GM23338 (cell line): ENCODE measurements around the gene MTRF1. TPM values are rescaled to one million over a fixed set of nuclear protein-coding genes. Genes with fewer than 3 reads are reported as not detected.

Experiments
- ATAC-seq: fragments of 200-7000 bp; cut with Tn5 transposase; 3 replicates; pipeline ENCODE4 v1.9.1; 2020
- DNase-seq: peaks from one replicate; pipeline ENCODE4 v3.0.0-alpha.2; 2015; ENCODE audit warnings: low spot score
- H2AFZ ChIP-seq: fragments of 200-600 bp; sonication (generic); 2 replicates; pipeline ENCODE4 v1.8.0; 2016; ENCODE audit warnings: antibody characterized with exemption, mild to moderate bottlenecking, moderate library complexity
- H3F3A ChIP-seq: fragments of 200-600 bp; sonication (generic); replicated peaks from 2 replicates; pipeline ENCODE4 v1.8.0; 2017; ENCODE audit warnings: antibody characterized with exemption, mixed run types, low read depth
- H3K27ac ChIP-seq: fragments of 200-600 bp; sonication (generic); 2 replicates; pipeline ENCODE4 v1.6.1; 2016; ENCODE audit warnings: low read depth
- H3K27me3 ChIP-seq: fragments of 200-600 bp; sonication (generic); 2 replicates; pipeline ENCODE4 v1.8.0; 2016; ENCODE audit warnings: mild to moderate bottlenecking, mixed run types, moderate library complexity; ENCODE audit not compliant: insufficient read depth
- H3K36me3 ChIP-seq: fragments of 200-600 bp; sonication (generic); 2 replicates; pipeline ENCODE4 v1.8.0; 2016; ENCODE audit warnings: mild to moderate bottlenecking; ENCODE audit not compliant: insufficient read depth
- H3K4me1 ChIP-seq: fragments of 200-600 bp; sonication (generic); 2 replicates; pipeline ENCODE4 v1.8.0; 2016; ENCODE audit warnings: mild to moderate bottlenecking, moderate library complexity; ENCODE audit not compliant: insufficient read depth
- H3K4me2 ChIP-seq: fragments of 200-600 bp; sonication (generic); 2 replicates; pipeline ENCODE4 v1.7.1; 2017; ENCODE audit warnings: mixed run types
- H3K4me3 ChIP-seq: fragments of 200-600 bp; sonication (generic); 2 replicates; pipeline ENCODE4 v1.6.1; 2016; ENCODE audit warnings: mixed run types
- H3K79me2 ChIP-seq: fragments of 200-600 bp; sonication (generic); replicated peaks from 2 replicates; pipeline ENCODE4 v1.8.0; 2017; ENCODE audit warnings: mild to moderate bottlenecking; ENCODE audit not compliant: insufficient read depth
- H3K9me2 ChIP-seq: fragments of 200-600 bp; sonication (generic); 2 replicates; pipeline ENCODE4 v1.8.0; 2017; ENCODE audit not compliant: insufficient read depth
- H4K20me1 ChIP-seq: fragments of 200-600 bp; sonication (generic); replicated peaks from 2 replicates; pipeline ENCODE4 v1.8.0; 2017; ENCODE audit warnings: mild to moderate bottlenecking; ENCODE audit not compliant: insufficient read depth
- H3K27ac Mint-ChIP-seq: 2 replicates; pipeline ENCODE4 v1.8.0; 2020; ENCODE audit warnings: inconsistent platforms, mild to moderate bottlenecking, moderate library complexity, mixed read lengths
- H3K27me3 Mint-ChIP-seq: 3 replicates; pipeline ENCODE4 v1.8.0; 2022; ENCODE audit warnings: low read depth, mild to moderate bottlenecking, moderate library complexity, mixed read lengths, inconsistent platforms; ENCODE audit not compliant: insufficient read depth, poor library complexity
- H3K36me3 Mint-ChIP-seq: 3 replicates; pipeline ENCODE4 v1.8.0; 2021; ENCODE audit warnings: low read depth, mild to moderate bottlenecking, inconsistent platforms, moderate library complexity, mixed read lengths
- H3K4me1 Mint-ChIP-seq: 3 replicates; pipeline ENCODE4 v1.8.0; 2020; ENCODE audit warnings: mild to moderate bottlenecking, inconsistent platforms, mixed read lengths
- H3K4me3 Mint-ChIP-seq: 3 replicates; pipeline ENCODE4 v1.8.0; 2021; ENCODE audit warnings: moderate library complexity, mild to moderate bottlenecking, inconsistent platforms, mixed read lengths
- H3K9me3 Mint-ChIP-seq: 3 replicates; pipeline ENCODE4 v1.8.0; 2020; ENCODE audit warnings: moderate library complexity, mild to moderate bottlenecking, inconsistent platforms, mixed read lengths
- CREB1 ChIP-seq: fragments of 250-450 bp; sonication (Bioruptor Pico); IDR thresholded peaks from 2 replicates; pipeline ENCODE4 v1.5.0; 2020; ENCODE audit warnings: low read depth, mild to moderate bottlenecking, moderate library complexity
- CTCF ChIP-seq, 2 experiments: fragments of 200-600 bp in 1 of 2; sonication (generic) in 1 of 2; conservative IDR thresholded peaks; 2 replicates each; pipeline versions ENCODE4 v1.5.1 to v1.6.1; 2016 to 2017; ENCODE audit warnings: antibody characterized with exemption in 2 of 2, low read depth in 2 of 2, mild to moderate bottlenecking in 2 of 2, moderate library complexity in 1 of 2
- EZH2 ChIP-seq: fragments of 200-600 bp; sonication (generic); IDR thresholded peaks from one replicate; pipeline ENCODE4 v1.8.0; 2017; ENCODE audit warnings: antibody characterized with exemption, mild to moderate bottlenecking, low read depth; ENCODE audit not compliant: unreplicated experiment
- EZH2phosphoT487 ChIP-seq: fragments of 200-600 bp; sonication (generic); IDR thresholded peaks from one replicate; pipeline ENCODE4 v1.8.1; 2018; ENCODE audit warnings: antibody characterized with exemption; ENCODE audit not compliant: unreplicated experiment
- JUNB ChIP-seq: IDR thresholded peaks from one replicate; pipeline ENCODE4 v1.6.1; 2016; ENCODE audit warnings: antibody characterized with exemption; ENCODE audit not compliant: unreplicated experiment
- NANOG ChIP-seq: IDR thresholded peaks from 2 replicates; pipeline ENCODE4 v1.6.1; 2016; ENCODE audit warnings: antibody characterized with exemption, borderline replicate concordance
- POLR2AphosphoS5 ChIP-seq: IDR thresholded peaks from 2 replicates; pipeline ENCODE4 v1.6.1; 2016; ENCODE audit warnings: antibody characterized with exemption, low read depth
- REST ChIP-seq: IDR thresholded peaks from one replicate; pipeline ENCODE4 v1.6.1; 2018; ENCODE audit warnings: antibody characterized with exemption; ENCODE audit not compliant: unreplicated experiment
- STAT1 ChIP-seq: IDR thresholded peaks from one replicate; pipeline ENCODE4 v1.6.1; 2016; ENCODE audit warnings: antibody characterized with exemption; ENCODE audit not compliant: unreplicated experiment
- ZNF114 ChIP-seq: fragments of 250-450 bp; sonication (Bioruptor Pico); IDR thresholded peaks from 2 replicates; pipeline ENCODE4 v1.5.0; 2020; ENCODE audit warnings: mild to moderate bottlenecking, moderate library complexity
- ZNF331 ChIP-seq: fragments of 250-450 bp; sonication (Bioruptor Pico); IDR thresholded peaks from 2 replicates; pipeline ENCODE4 v1.5.0; 2020; ENCODE audit warnings: low read depth, mild to moderate bottlenecking, moderate library complexity
- polyA plus RNA-seq: library from polyadenylated mRNA; unstranded; fragments of >200 nt; fragmentation: Nextera tagmentation; extraction: Ambion mirVana; gene quantifications from 2 replicates; pipeline ENCODE4 v1.2.1, GENCODE V29; 2016
- total RNA-seq: library from RNA; depleted of rRNA; stranded (reverse); fragments of >200 nt; shearing (Covaris generic); gene quantifications from 2 replicates; pipeline ENCODE4 v1.2.3, GENCODE V29; 2014

Gene MTRF1
- total and polyA plus RNA-seq, 2 experiments from 2014 or later = 18.4 to 22.6 TPM

- TF ChIP-seq REST = no peak
- TF ChIP-seq CTCF (conservative IDR thresholded peaks at IDR 0.05; ENCODE audit: low read depth in 2 of 2) = no peak
- TF ChIP-seq STAT1 = no peak
Measured at GRCh38 chr13:41302743-41303142, 39.4 kb upstream of the MTRF1 start (continued).

- no peak overlapping the region for H3K27ac ChIP-seq
- ATAC-seq = no peak
- no peaks in the 10 kb centered on the region for H3K79me2 ChIP-seq
- no peaks in the 10 kb centered on the region for H3K4me1 Mint-ChIP-seq
- H3K4me1 ChIP-seq = 0 out of 2 replicates have a peak, but pooled peaks cover 6% of the 10 kb centered on the region
- 0 out of 2 replicates have a peak, but pooled peaks cover 6% of the 10 kb centered on the region for H3K9me2 ChIP-seq
- no peak overlapping the region for H3K4me3 Mint-ChIP-seq
- H3K27ac Mint-ChIP-seq = no peak overlapping the region
- H2AFZ ChIP-seq = no peak overlapping the region
- no peaks in the 10 kb centered on the region for H3K27me3 Mint-ChIP-seq
- H3K36me3 Mint-ChIP-seq = no peaks in the 10 kb centered on the region
- no peak overlapping the region for H3K4me3 ChIP-seq
- no peaks in the 10 kb centered on the region for H3K27me3 ChIP-seq
- H3K9me3 Mint-ChIP-seq = no peaks in the 10 kb centered on the region; the same call in 2 of the 3 replicates
- H3K4me2 ChIP-seq = no peak overlapping the region
- no peaks in the 10 kb centered on the region for H3F3A ChIP-seq
- DNase-seq = no peak
- no peaks in the 10 kb centered on the region for H4K20me1 ChIP-seq
- H3K36me3 ChIP-seq = no peaks in the 10 kb centered on the region
- TF ChIP-seq NANOG = no peak
- TF ChIP-seq EZH2phosphoT487 = no peak
- TF ChIP-seq JUNB = no peak
- no peak for TF ChIP-seq ZNF114 (CRISPR knock-in tag)
- no peak for TF ChIP-seq CREB1 (CRISPR knock-in tag)
- TF ChIP-seq STAT1 = no peak
- no peak for TF ChIP-seq EZH2
- TF ChIP-seq ZNF331 (CRISPR knock-in tag) = no peak
- TF ChIP-seq REST = no peak
- TF ChIP-seq CTCF (conservative IDR thresholded peaks at IDR 0.05; ENCODE audit: low read depth in 2 of 2) = no peak
- TF ChIP-seq POLR2AphosphoS5 = no peak
Measured at GRCh38 chr13:41299316-41300094, 36.1 kb upstream of the MTRF1 start.
